ENCODE results near the gene SLC5A5.

GRCh38 chr19:17848595-17849292, 23.0 kb upstream of the SLC5A5 start:
- no peak for TF ChIP-seq RAD21 (IDR thresholded peaks at IDR 0.05; ENCODE audit: low read length)
- no peak for TF ChIP-seq CTCF (IDR thresholded peaks at IDR 0.05)
- no peak for TF ChIP-seq TAF1 (IDR thresholded peaks at IDR 0.05; ENCODE audit: borderline replicate concordance, low read depth, low read length)
- TF ChIP-seq JUND (IDR thresholded peaks at IDR 0.05), result no peak
- TF ChIP-seq EZH2phosphoT487 (IDR thresholded peaks at IDR 0.05; ENCODE audit: borderline replicate concordance, low read depth), result no peak
- no peak for TF ChIP-seq SMC3 (IDR thresholded peaks at IDR 0.05; ENCODE audit: low read depth, low read length)
- TF ChIP-seq TEAD4 (IDR thresholded peaks at IDR 0.05; ENCODE audit: borderline replicate concordance, insufficient read depth), result no peak
- no peak for TF ChIP-seq POLR2AphosphoS5 (IDR thresholded peaks at IDR 0.05; ENCODE audit: low read depth, low read length)
- TF ChIP-seq EP300 (IDR thresholded peaks at IDR 0.05; ENCODE audit: borderline replicate concordance in 1 of 2, low read depth in 1 of 2, low read length in 1 of 2), result no peak
- TF ChIP-seq REST (IDR thresholded peaks at IDR 0.05; ENCODE audit: low read depth, low read length), result no peak
- no peak for TF ChIP-seq FOXJ3 (CRISPR knock-in tag; IDR thresholded peaks at IDR 0.05)
